ENCODE results near the gene NLRP8.

DNA sequence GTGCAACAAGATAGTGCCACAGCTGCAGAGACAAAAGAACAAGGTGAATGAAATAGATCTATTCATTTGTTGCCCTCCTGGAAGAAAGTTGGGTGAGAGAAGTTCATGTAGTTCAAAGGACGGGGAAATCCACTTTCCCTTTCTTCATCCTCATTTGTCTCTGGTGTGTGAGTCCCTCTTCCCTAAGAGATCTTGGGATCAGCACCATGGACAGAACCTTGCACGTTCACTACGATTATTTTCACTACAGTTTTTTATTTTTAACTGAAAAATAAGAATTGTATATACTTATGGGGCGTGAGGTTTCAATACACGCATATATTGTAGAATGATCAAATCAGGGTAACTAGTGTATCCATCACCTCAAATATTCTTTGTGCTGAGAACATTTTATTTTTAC is 68.1 kb downstream of the NLRP8 start:
- TF ChIP-seq, protein P1, sequence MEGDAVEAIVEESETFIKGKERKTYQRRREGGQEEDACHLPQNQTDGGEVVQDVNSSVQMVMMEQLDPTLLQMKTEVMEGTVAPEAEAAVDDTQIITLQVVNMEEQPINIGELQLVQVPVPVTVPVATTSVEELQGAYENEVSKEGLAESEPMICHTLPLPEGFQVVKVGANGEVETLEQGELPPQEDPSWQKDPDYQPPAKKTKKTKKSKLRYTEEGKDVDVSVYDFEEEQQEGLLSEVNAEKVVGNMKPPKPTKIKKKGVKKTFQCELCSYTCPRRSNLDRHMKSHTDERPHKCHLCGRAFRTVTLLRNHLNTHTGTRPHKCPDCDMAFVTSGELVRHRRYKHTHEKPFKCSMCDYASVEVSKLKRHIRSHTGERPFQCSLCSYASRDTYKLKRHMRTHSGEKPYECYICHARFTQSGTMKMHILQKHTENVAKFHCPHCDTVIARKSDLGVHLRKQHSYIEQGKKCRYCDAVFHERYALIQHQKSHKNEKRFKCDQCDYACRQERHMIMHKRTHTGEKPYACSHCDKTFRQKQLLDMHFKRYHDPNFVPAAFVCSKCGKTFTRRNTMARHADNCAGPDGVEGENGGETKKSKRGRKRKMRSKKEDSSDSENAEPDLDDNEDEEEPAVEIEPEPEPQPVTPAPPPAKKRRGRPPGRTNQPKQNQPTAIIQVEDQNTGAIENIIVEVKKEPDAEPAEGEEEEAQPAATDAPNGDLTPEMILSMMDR (IDR thresholded peaks at IDR 0.05 in 4 of 5, conservative IDR thresholded peaks at IDR 0.05 in 1 of 5) = no peak
- TF ChIP-seq POLR2A (IDR thresholded peaks at IDR 0.05) = no peak

Measured in gastrocnemius medialis (tissue), 4 donors.